Stimulated activated memory B cell treated with anti-CD40 and anti-IgM and Interleukin-4, amounts not matched to agents 10 μg/mL and 1 μg/mL and 100 μg/mL, for 72 hours (primary cell): Measurements from ENCODE around the gene KIAA1217.

Experiments
- ATAC-seq: fragments of 150-1000 bp; cut with Tn5 transposase; 2 replicates; pipeline ENCODE4 v1.10.0; 2021
- H3K27ac Mint-ChIP-seq: one replicate; pipeline ENCODE4 v1.8.0; 2022; ENCODE audit warnings: mild to moderate bottlenecking, mixed read lengths
- H3K27me3 Mint-ChIP-seq: one replicate; pipeline ENCODE4 v1.8.0; 2022; ENCODE audit warnings: mixed read lengths
- H3K36me3 Mint-ChIP-seq: one replicate; pipeline ENCODE4 v1.8.0; 2022; ENCODE audit warnings: mixed read lengths
- H3K4me1 Mint-ChIP-seq: one replicate; pipeline ENCODE4 v1.8.0; 2022; ENCODE audit warnings: mixed read lengths
- H3K4me3 Mint-ChIP-seq: one replicate; pipeline ENCODE4 v1.8.0; 2022; ENCODE audit warnings: mild to moderate bottlenecking, moderate library complexity, mixed read lengths
- H3K9me3 Mint-ChIP-seq: one replicate; pipeline ENCODE4 v1.8.0; 2022; ENCODE audit warnings: mixed read lengths

Gene KIAA1217

DNA sequence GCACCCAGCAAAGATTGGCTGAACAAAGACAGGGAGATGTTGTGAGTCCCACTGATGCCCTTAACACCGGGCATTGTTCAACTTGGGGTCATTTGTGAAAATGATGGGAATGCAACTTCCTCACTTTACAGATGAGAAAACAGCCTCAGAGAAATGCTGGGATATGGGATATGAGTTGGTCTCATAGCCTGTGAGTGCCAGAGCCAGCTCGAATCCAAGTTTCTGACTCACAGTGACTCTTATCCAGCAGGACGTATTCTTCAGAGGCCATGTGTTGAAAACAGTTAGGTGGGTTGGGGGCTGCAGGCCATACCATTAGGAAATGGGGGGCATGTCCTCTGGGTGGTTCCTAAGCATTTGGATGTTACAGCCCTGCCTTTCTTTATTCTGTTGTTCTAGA lies 45.2 kb downstream of the KIAA1217 start:
- no peaks in the 10 kb centered on the region for H3K27me3 Mint-ChIP-seq
- H3K36me3 Mint-ChIP-seq, result no peaks in the 10 kb centered on the region
- H3K27ac Mint-ChIP-seq, result no peak overlapping the region
- no peaks in the 10 kb centered on the region for H3K9me3 Mint-ChIP-seq
- no peak overlapping the region for H3K4me3 Mint-ChIP-seq
- ATAC-seq, result no peak
- no peaks in the 10 kb centered on the region for H3K4me1 Mint-ChIP-seq

DNA sequence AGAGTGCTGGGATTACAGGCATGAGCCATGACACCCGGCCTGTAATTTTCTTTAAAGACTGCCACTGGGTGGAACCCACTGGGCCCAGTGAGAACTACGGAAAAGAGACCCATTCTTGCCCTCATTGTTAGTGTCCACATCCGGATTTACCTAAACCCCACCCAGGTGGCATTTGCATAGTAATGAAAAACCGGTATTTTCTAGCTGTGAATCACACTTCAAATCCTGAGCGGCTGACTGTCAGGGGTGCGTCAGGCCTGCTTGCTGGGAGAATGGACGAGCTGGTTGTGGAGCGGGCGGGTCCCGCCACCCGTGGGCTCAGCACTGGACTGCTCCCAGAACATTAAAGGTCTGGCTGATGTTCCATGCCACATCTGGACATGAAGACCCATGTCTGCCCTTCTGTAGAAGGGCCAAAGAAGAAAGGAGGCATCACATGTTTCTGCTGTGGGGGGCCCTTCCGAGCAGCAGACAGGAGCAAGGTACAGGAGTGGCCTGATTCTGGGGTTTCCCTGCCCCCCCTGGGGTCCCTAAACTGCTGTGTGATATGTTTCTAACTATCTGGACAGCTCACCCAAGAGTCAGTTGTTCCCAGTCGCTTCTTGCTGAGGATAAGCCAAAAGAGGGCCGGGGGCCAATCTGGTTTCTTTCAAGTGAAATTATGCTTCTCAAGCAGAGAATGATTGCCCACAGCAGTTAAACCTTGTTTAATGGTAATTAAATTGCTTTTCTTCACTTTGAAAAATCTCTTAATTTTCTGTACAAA lies 46.4 kb downstream of the KIAA1217 start:
- no peak overlapping the region for H3K4me3 Mint-ChIP-seq
- H3K4me1 Mint-ChIP-seq, result no peaks in the 10 kb centered on the region
- H3K9me3 Mint-ChIP-seq, result no peaks in the 10 kb centered on the region
- H3K36me3 Mint-ChIP-seq, result no peaks in the 10 kb centered on the region
- no peak overlapping the region for H3K27ac Mint-ChIP-seq
- no peaks in the 10 kb centered on the region for H3K27me3 Mint-ChIP-seq
- ATAC-seq, result no peak

DNA sequence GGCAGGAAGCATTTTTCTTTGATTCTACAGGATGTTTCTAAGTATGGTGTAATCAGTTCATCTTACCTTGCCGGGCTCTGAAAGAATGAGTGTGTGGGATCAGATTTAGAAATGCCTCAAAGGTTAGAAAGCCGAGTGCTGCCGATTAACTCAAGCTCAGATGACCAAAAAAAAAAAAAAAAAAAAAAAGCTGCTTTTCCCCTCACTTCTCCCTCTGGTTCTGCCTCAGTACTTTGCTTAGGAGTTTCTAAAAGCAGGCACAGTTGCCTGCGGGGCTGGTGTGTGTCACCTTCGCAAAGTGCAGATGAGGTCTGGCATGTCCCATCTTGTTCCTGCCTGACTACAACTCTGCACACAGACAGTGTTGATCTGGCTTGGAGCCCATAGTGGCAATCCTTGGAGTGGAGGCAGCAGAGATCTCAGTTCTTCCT lies 47.0 kb downstream of the KIAA1217 start:
- H3K9me3 Mint-ChIP-seq, result no peaks in the 10 kb centered on the region

DNA sequence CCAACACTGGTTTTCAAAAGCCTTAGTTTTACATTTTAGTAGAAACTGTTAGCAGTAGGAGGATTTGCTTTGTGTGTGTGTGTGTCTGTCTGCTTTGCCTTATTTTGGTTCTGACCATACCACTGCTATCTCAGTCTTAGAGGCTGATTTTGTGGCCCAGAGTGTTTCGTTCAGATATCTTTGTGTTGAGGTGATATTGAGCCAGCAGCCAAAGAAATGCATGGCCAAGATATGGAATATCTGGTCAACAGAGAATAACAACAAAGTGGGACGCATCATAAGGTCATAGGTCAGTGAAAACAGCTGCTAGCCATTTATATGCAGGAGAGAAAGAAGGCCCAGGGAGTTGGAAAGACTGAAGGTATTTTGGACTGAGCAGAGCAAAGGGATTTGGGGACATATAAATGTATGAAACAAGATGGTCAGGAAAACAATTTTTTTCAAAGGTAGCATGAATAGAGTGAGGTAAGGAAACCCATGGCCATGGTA lies 47.7 kb downstream of the KIAA1217 start:
- no peak overlapping the region for H3K27ac Mint-ChIP-seq
- H3K27me3 Mint-ChIP-seq, result peaks cover 2% of the 10 kb centered on the region
- no peak for ATAC-seq
- H3K4me3 Mint-ChIP-seq, result no peak overlapping the region
- H3K9me3 Mint-ChIP-seq, result no peaks in the 10 kb centered on the region
- no peaks in the 10 kb centered on the region for H3K4me1 Mint-ChIP-seq
- no peaks in the 10 kb centered on the region for H3K36me3 Mint-ChIP-seq

More for the DNA sequence above, 47.0 kb downstream of the KIAA1217 start:
- Mint-ChIP-seq H3K27me3 (no peaks in the 10 kb centered on the region), H3K27ac (no peak overlapping the region), H3K4me1 (no peaks in the 10 kb centered on the region), H3K4me3 (no peak overlapping the region), H3K36me3 (no peaks in the 10 kb centered on the region)
- no peak for ATAC-seq

DNA sequence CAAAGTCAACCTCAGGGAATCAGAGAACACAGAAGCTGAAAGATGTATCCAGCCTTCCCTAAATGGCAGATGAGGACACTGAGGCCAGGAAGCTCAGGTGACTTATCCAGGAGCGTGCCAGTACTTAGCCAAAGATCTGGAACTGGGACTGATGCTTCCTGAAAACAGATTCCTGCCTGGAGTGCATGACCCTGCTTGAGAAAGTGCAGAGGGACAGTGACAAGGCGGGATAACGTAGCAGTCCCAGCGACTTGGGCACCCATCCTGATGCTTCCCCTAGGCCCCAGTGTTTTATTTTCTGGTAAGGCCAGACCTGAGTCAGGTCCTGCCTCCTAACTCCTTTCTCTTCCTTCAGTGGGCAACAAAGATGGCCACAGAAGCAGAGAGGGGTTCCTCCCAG lies 48.6 kb downstream of the KIAA1217 start:
- Mint-ChIP-seq H3K4me1 (no peaks in the 10 kb centered on the region), H3K9me3 (peaks cover 4% of the 10 kb centered on the region), H3K27ac (no peak overlapping the region), H3K27me3 (peaks cover 7% of the 10 kb centered on the region), H3K4me3 (no peak overlapping the region), H3K36me3 (no peaks in the 10 kb centered on the region)
- no peak for ATAC-seq

DNA sequence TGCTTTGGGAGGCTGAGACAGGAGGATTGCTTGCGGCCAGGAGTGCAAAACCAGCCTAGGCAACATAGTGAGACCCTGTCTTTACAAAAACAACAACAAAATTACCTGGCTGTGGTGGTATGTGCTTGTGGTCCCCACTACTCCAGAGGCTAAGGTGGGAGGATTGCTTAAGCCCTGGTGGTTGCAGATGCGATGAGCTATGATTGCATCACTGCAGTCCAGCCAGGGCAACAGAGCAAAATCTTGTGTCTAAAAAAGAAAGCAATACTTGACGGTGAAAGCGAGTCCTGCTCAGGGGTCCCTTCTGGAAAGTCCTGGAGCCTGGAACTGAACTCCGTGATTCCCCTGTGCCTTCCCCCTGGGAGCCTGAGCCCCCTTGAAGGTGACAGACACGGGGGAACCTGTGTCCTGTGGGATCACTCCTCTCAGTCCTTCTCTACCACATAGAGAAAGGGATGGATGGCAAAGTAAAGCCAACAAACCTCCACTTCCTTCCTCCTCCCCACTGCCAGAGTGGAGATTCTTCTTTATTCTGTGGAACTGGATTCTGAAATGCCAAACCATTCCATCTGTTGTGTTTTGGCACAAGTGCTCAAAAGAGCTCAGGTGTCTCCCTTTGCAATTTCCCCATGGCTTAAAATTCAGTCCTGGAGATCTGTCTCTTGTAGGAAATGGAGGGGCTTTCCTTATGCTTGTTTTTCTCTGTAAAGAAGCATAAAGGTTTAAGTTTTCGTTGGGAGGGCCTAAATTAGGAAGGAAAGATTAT lies 50.6 kb downstream of the KIAA1217 start:
- Mint-ChIP-seq H3K4me1 (no peaks in the 10 kb centered on the region), H3K36me3 (no peaks in the 10 kb centered on the region), H3K9me3 (peaks cover 4% of the 10 kb centered on the region), H3K4me3 (no peak overlapping the region), H3K27me3 (peaks cover 7% of the 10 kb centered on the region), H3K27ac (no peak overlapping the region)
- ATAC-seq, result no peak

DNA sequence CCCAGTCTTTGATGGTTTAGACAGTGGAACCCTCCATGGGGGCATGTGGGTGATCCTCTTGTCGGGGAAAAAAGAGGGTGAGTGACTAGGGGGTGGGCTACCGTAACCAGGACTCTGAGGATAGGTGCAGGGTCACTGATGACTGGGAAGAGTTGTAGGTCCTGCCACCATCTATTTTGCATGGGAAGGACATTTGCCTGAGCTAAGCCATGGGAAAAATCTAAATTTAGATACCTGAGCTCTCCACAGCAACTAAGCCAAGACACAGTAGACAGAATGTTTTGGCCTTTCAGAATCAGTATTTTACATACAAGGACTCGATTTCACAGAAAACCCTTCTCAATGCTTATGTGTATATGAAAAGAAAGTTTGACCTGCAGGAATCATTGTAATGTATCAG lies 52.7 kb downstream of the KIAA1217 start:
- Mint-ChIP-seq H3K9me3 (peaks cover 4% of the 10 kb centered on the region), H3K4me3 (no peak overlapping the region), H3K27me3 (peaks cover 7% of the 10 kb centered on the region), H3K4me1 (no peaks in the 10 kb centered on the region), H3K36me3 (no peaks in the 10 kb centered on the region), H3K27ac (no peak overlapping the region)
- ATAC-seq, result no peak

DNA sequence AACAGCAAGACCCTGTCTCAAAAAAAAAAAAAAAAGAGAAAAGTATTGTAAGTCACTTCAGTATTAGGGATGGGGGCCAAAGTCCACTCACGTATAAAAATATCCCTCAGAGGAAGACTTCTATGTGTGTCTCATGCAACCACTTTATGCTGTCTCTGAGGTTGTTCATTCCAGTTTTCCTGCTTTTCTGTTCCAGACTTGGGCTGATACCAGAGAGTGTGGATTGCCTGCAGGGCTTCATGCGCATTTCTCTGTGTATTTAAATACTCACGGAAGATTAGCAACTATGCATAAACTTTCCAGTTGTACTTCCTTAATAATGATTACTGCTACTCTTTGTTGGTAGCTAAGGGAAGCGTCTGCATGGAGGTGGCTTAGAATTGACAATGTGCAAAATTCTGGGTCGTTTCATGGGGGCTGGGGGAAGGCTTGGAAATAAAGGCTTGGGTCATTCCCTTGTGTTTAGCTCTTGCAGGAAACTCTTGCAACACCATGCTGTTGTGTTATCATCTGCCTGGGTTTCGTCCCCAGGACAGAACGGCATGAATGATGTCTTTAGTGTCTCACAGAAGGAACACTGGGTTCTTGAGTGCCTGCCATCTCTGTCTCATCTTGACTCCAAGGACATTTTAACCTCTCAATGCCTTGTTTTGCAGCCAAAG lies 54.1 kb downstream of the KIAA1217 start:
- no peak overlapping the region for H3K27ac Mint-ChIP-seq
- ATAC-seq, result no peak
- H3K27me3 Mint-ChIP-seq, result peaks cover 7% of the 10 kb centered on the region
- peaks cover 4% of the 10 kb centered on the region for H3K9me3 Mint-ChIP-seq
- H3K4me3 Mint-ChIP-seq, result no peak overlapping the region
- H3K4me1 Mint-ChIP-seq, result no peaks in the 10 kb centered on the region
- H3K36me3 Mint-ChIP-seq, result no peaks in the 10 kb centered on the region

DNA sequence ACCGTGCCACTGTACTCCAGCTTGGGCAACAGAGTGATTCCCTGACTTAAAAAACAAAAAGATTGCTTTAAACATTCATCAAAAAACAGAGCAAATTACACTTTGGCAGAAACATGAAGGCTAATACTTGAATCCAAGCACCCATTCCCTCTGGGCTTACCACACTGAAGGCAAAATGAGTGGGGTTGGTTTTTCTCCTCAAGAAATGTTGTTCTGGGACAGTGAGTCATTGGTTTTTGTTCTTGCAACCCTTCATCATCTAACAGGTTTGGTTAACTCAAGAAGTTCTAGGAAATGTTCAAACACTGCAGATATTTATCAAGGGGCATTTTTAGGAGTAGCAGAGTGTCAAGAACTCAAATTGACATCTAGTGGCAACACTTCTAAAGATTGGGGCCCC lies 60.5 kb downstream of the KIAA1217 start:
- Mint-ChIP-seq H3K4me1 (no peaks in the 10 kb centered on the region), H3K27ac (no peak overlapping the region), H3K27me3 (no peaks in the 10 kb centered on the region), H3K36me3 (no peaks in the 10 kb centered on the region), H3K9me3 (no peaks in the 10 kb centered on the region), H3K4me3 (no peak overlapping the region)
- no peak for ATAC-seq

DNA sequence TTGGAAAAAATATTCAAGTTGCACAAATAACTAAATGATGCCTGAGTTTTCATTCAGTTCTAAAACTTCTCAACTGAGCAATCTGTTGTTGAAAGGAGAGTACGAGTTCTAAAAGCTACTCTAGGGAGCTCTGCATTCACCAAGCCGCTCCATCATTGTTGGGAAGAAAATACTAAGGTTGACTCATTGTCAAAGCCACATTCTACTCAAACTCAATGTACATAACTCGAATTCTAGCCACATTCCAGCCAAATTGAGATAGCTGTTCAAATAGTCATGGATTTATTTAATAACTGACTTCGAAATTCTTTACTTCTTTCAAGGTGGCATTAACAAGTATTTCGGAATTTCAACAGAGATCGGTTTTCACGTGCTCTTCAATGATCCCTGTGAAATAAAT lies 63.4 kb downstream of the KIAA1217 start:
- no peak overlapping the region for H3K27ac Mint-ChIP-seq
- H3K9me3 Mint-ChIP-seq, result peaks cover 2% of the 10 kb centered on the region
- H3K4me1 Mint-ChIP-seq, result no peaks in the 10 kb centered on the region
- no peaks in the 10 kb centered on the region for H3K27me3 Mint-ChIP-seq
- no peak for ATAC-seq
- no peaks in the 10 kb centered on the region for H3K36me3 Mint-ChIP-seq
- no peak overlapping the region for H3K4me3 Mint-ChIP-seq

DNA sequence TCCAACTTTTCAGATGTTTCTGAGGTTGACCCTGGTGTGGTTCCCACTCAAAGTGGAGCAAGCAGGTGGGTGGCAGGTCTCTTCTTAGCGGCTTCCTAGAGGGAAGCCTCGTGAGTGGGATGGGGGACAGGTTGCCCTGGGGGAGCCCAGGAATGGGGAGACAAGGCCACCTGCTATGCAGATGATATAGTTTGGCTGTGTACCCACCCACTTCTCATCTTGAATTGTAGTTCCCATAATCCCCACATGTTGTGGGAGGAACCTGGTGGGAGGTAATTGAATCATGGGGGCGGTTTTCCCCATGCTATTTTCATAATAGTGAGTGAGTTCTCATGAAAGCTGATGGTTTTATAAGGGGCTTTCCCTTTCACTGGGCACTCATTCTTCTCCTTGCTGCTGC lies 68.3 kb downstream of the KIAA1217 start:
- ATAC-seq, result no peak
- Mint-ChIP-seq H3K36me3 (no peaks in the 10 kb centered on the region), H3K4me3 (no peak overlapping the region), H3K27me3 (no peaks in the 10 kb centered on the region), H3K4me1 (no peaks in the 10 kb centered on the region), H3K27ac (no peak overlapping the region), H3K9me3 (peaks cover 13% of the 10 kb centered on the region)

DNA sequence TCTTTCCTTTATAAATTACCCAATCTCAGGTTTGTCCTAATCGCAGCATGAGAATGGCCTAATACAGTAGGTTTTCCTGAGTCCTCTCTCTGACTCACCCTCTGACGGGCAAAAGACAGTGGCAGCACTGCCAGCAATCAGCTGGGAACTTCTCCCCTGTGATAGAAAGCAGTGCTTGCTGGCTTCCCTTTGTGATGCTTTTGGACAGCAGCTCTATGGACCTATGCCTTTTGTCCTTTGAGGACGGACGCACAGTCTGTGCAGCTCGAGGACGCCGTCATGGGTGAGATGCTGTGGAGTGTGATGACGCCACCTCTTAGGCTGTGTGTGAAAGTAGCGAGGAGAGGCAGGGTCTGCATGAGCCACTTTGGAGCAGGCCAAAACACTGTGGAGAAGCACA lies 68.8 kb downstream of the KIAA1217 start:
- Mint-ChIP-seq H3K9me3 (peaks cover 17% of the 10 kb centered on the region), H3K36me3 (no peaks in the 10 kb centered on the region), H3K4me3 (no peak overlapping the region), H3K27me3 (no peaks in the 10 kb centered on the region), H3K4me1 (no peaks in the 10 kb centered on the region), H3K27ac (no peak overlapping the region)
- ATAC-seq, result no peak

DNA sequence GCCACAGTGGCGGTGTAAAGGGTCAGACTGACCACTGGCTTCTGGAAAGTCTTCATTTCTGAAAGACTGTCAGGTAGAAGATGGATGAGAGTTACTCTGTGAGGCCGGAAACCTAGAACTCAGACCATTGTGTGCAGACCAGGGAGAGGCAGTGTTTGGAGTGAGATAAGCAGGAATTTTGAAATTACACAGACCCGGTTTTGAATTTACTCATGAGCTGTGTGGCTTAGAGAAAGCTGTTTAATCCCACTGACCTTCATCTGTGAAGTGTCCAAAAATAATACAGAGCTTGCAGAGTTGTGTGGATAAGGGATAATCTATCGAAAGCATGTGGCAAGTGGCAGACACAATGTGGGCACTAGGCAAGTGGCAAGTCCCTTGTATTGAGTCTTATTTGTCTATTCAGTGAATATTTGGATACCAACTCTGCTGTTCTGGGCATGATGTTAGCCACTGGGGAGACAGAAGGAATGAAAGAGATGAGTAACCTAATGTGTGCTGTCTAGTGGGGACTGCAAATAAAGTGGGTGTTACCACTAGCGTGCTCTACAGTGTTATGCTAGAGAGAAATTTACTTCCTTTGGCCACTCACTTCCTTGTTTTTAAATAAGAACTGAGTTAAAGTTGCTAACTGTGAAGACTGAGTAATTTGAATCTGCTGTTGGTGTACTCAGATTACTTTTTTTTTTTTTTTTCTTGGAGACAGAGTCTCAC lies 69.4 kb downstream of the KIAA1217 start:
- H3K4me1 Mint-ChIP-seq, result no peaks in the 10 kb centered on the region

DNA sequence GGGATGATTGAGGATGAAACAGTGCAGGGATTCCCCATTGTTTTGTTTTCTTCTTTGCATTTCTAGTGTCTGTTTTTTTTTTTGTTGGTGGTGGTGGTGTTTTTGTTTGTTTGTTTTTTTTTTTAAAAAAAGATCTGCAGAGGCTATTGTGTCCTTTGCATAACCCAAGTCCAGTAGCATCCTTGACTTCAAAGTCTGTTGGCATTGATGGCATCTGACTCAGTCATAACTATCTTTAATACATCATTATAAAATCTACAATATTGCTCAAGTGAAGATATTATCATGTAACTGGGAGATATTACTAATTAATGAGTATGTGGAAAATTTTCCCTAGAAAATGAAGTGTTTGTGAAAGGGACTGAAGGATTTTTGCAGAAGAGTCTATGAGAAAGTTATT lies 70.2 kb downstream of the KIAA1217 start:
- Mint-ChIP-seq H3K27ac (no peak overlapping the region), H3K4me1 (no peaks in the 10 kb centered on the region), H3K4me3 (no peak overlapping the region), H3K27me3 (no peaks in the 10 kb centered on the region), H3K9me3 (peaks cover 17% of the 10 kb centered on the region), H3K36me3 (no peaks in the 10 kb centered on the region)
- ATAC-seq, result no peak

More for the DNA sequence above, 69.4 kb downstream of the KIAA1217 start:
- Mint-ChIP-seq H3K27me3 (no peaks in the 10 kb centered on the region), H3K36me3 (no peaks in the 10 kb centered on the region), H3K27ac (no peak overlapping the region), H3K4me3 (no peak overlapping the region), H3K9me3 (peaks cover 17% of the 10 kb centered on the region)
- ATAC-seq, result no peak

DNA sequence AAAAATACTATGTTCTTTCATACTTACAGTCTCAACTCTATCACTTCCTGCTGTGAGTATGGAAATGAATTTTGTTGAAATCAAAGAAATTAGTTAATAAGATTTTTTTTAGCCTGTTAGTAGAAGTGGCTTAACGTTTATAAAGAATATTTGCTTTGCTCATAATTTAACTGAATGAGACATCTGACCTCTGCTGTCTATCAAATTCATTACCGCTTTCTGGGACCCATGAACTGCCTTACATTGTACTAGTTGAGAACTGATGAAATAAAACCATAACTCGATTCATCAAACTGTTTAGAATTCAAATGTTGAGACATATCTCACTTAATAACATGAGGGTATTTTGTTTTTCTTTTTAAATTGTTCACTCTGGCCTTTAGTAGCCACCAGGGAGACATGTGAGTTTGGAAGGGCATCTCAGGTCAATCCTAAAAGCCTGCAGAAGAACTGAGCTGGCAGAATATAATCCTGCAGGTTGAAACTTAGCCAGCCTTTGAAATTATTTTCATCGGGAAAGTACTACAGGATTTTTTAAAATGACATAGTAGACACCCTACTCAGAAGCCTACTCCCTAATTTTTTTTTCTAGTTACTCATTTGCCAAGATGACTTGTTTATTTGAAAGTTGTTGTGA lies 78.7 kb downstream of the KIAA1217 start:
- no peak for ATAC-seq
- H3K4me3 Mint-ChIP-seq, result no peak overlapping the region
- no peaks in the 10 kb centered on the region for H3K4me1 Mint-ChIP-seq
- peaks cover 9% of the 10 kb centered on the region for H3K9me3 Mint-ChIP-seq
- H3K36me3 Mint-ChIP-seq, result no peaks in the 10 kb centered on the region
- no peaks in the 10 kb centered on the region for H3K27me3 Mint-ChIP-seq
- H3K27ac Mint-ChIP-seq, result no peak overlapping the region
